Neural crest cell (in vitro differentiated cells): Measurements from ENCODE around the gene PIK3R1. TPM values are rescaled to one million over a fixed set of nuclear protein-coding genes. Genes with fewer than 3 reads are reported as not detected.

Source experiments
- DNase-seq: peaks from one replicate; pipeline ENCODE4 v3.0.0; 2021; ENCODE audit warnings: low read depth, mixed read lengths, low spot score
- H3K27ac Mint-ChIP-seq: one replicate; pipeline ENCODE4 v1.8.0; 2021; ENCODE audit warnings: mild to moderate bottlenecking, mixed read lengths; ENCODE audit not compliant: unreplicated experiment
- H3K27me3 Mint-ChIP-seq: 2 replicates; pipeline ENCODE4 v1.8.0; 2021; ENCODE audit warnings: low read depth, mild to moderate bottlenecking, mixed read lengths
- H3K36me3 Mint-ChIP-seq: 2 replicates; pipeline ENCODE4 v1.8.0; 2021; ENCODE audit warnings: low read depth, mild to moderate bottlenecking, mixed read lengths
- H3K4me1 Mint-ChIP-seq: 2 replicates; pipeline ENCODE4 v1.8.0; 2021; ENCODE audit warnings: mixed read lengths
- H3K4me3 Mint-ChIP-seq: one replicate; pipeline ENCODE4 v1.8.0; 2021; ENCODE audit warnings: mild to moderate bottlenecking, mixed read lengths
- H3K9me3 Mint-ChIP-seq: 2 replicates; pipeline ENCODE4 v1.8.0; 2021; ENCODE audit warnings: mixed read lengths
- CTCF ChIP-seq: fragments of 200-600 bp; sonication (generic); conservative IDR thresholded peaks from 2 replicates; pipeline ENCODE4 v1.5.0; 2021; ENCODE audit warnings: antibody characterized with exemption, mild to moderate bottlenecking
- total RNA-seq: library from RNA; stranded (reverse); gene quantifications from 2 replicates; pipeline ENCODE4 v1.2.1, GENCODE V29; 2021

Gene PIK3R1
- total RNA-seq, 1 donor from 2014 or later: 59.9 TPM

GRCh38 chr5:68288707-68289134 lies 73.2 kb downstream of the PIK3R1 start:
- Mint-ChIP-seq H3K9me3 (no peaks in the 10 kb centered on the region), H3K36me3 (peaks cover 6% of the 10 kb centered on the region), H3K27ac (peak overlapping the region; percentile 97), H3K27me3 (no peaks in the 10 kb centered on the region), H3K4me1 (peaks cover 65% of the 10 kb centered on the region), H3K4me3 (peak overlapping the region; percentile 87)
- no peak for TF ChIP-seq CTCF
- DNase-seq: no peak

- TF ChIP-seq CTCF: no peak
- DNase-seq: no peak
- H3K4me3 Mint-ChIP-seq: peak overlapping the region; percentile 87
- no peaks in the 10 kb centered on the region for H3K27me3 Mint-ChIP-seq
- H3K27ac Mint-ChIP-seq: peak overlapping the region; percentile 36
- no peaks in the 10 kb centered on the region for H3K9me3 Mint-ChIP-seq
- peaks cover 65% of the 10 kb centered on the region for H3K4me1 Mint-ChIP-seq
- H3K36me3 Mint-ChIP-seq: peaks cover 11% of the 10 kb centered on the region
Observed at GRCh38 chr5:68289498-68289897, 73.9 kb downstream of the PIK3R1 start.

- Mint-ChIP-seq H3K27me3 (no peaks in the 10 kb centered on the region), H3K27ac (peak overlapping the region; percentile 50), H3K36me3 (peaks cover 16% of the 10 kb centered on the region), H3K4me1 (peaks cover 64% of the 10 kb centered on the region), H3K4me3 (peak overlapping the region; percentile 87), H3K9me3 (no peaks in the 10 kb centered on the region)
- TF ChIP-seq CTCF: no peak
- no peak for DNase-seq
Observed at GRCh38 chr5:68290260-68290674, 74.7 kb downstream of the PIK3R1 start.

GRCh38 chr5:68290847-68291246 lies 75.3 kb downstream of the PIK3R1 start:
- peak overlapping the region; percentile 10 for H3K27ac Mint-ChIP-seq
- H3K36me3 Mint-ChIP-seq: peaks cover 19% of the 10 kb centered on the region
- H3K9me3 Mint-ChIP-seq: no peaks in the 10 kb centered on the region
- H3K27me3 Mint-ChIP-seq: no peaks in the 10 kb centered on the region
- TF ChIP-seq CTCF: no peak
- DNase-seq: no peak
- H3K4me1 Mint-ChIP-seq: peaks cover 59% of the 10 kb centered on the region
- H3K4me3 Mint-ChIP-seq: peak overlapping the region; percentile 87

- no peak overlapping the region for H3K27ac Mint-ChIP-seq
- H3K36me3 Mint-ChIP-seq: peaks cover 31% of the 10 kb centered on the region
- H3K4me3 Mint-ChIP-seq: peak overlapping the region; percentile 18
- H3K4me1 Mint-ChIP-seq: peaks cover 52% of the 10 kb centered on the region
- DNase-seq: no peak
- H3K27me3 Mint-ChIP-seq: no peaks in the 10 kb centered on the region
- no peak for TF ChIP-seq CTCF
- H3K9me3 Mint-ChIP-seq: no peaks in the 10 kb centered on the region
Observed at GRCh38 chr5:68292316-68292715, 76.8 kb downstream of the PIK3R1 start.

GRCh38 chr5:68295772-68296171 lies 80.2 kb downstream of the PIK3R1 start:
- Mint-ChIP-seq H3K36me3 (peaks cover 46% of the 10 kb centered on the region), H3K27me3 (no peaks in the 10 kb centered on the region), H3K9me3 (no peaks in the 10 kb centered on the region), H3K27ac (no peak overlapping the region), H3K4me1 (peaks cover 33% of the 10 kb centered on the region), H3K4me3 (no peak overlapping the region)
- DNase-seq: no peak
- no peak for TF ChIP-seq CTCF
